GM21423 (cell line): ENCODE results near the gene LRRN1.

Experiments
- ATAC-seq: cut with Tn5 transposase; IDR thresholded peaks from one replicate; pipeline ENCODE4 v1.9.1; 2021; ENCODE audit warnings: mild to moderate bottlenecking, moderate library complexity; ENCODE audit not compliant: unreplicated experiment

Gene LRRN1

GRCh38 chr3:3799173-3800079, at the start of gene LRRN1:
LRRN1 (plus strand) TSS chr3:3799431; CDS start chr3:3844642, 45,211 bp downstream.
- peak; percentile 54 for ATAC-seq

DNA sequence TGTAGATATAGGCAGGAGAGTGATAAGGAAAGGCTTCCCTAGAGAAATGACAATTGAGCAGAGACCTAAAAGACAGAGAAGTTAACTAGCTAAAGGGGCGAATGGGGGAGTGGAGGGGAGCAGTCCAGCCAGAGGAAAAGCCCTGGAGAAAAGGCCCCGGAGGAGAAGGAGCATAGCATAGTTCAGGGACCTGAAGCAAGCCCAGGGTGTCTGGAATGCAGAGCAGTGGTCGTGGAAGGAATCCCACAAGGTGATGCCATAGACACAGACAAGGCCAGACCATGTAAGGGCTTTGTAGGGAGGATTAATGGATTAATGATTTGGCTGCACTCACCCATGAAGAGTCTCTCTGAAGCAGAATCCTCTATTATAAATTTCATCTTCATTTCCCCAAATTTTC, 45.8 kb upstream of the LRRN1 start:
- no peak for ATAC-seq

DNA sequence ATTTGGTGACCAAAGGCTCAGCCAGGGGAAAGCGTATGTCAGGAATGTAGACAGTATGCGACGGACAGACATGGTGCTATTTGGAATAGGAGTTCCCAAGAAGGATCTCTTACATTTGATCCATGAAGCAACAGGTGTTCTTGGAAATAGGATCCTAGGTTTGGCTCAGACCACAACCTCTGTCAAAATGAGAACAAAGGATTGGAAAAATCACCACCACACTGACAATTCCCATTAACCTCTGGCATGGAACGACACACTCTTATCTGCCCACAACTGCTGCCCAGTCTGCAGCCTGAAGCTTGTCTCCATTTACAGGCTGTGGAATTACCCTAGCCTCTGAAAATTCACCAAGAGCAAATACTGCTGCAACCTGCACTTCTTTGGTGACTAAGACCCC, 33.6 kb upstream of the LRRN1 start:
- ATAC-seq, result no peak

DNA sequence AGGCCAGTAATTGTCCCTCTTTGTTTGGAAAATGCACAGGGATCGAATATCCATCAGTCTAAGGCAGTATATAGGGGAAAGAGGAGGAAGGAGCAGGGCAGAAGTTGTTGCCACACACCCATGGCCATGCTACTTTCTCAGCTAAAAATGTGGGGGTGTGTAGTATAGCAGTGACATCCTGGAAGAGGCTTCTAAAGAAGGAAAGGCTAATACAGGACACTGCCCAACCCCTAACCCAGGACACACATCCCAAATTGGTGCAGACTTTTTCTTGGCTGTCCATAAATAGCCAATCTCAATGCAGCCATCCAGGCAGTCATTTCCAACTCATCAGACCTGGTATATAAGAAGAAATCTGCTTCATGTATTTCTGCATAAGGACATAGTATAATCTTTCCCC, 33.1 kb upstream of the LRRN1 start:
- no peak for ATAC-seq

GRCh38 chr3:3771094-3771493, 28.1 kb upstream of the LRRN1 start:
- no peak for ATAC-seq

- ATAC-seq, result no peak
Observed at GRCh38 chr3:3771567-3771966, 27.7 kb upstream of the LRRN1 start.

- no peak for ATAC-seq
Observed at GRCh38 chr3:3772338-3772737, 26.9 kb upstream of the LRRN1 start.

- ATAC-seq, result no peak
Observed at GRCh38 chr3:3772920-3773319, 26.3 kb upstream of the LRRN1 start.

- no peak for ATAC-seq
Observed at GRCh38 chr3:3776607-3777006, 22.6 kb upstream of the LRRN1 start.

- ATAC-seq, result no peak
Observed at GRCh38 chr3:3778216-3778615, 21.0 kb upstream of the LRRN1 start.

- ATAC-seq, result no peak
Observed at GRCh38 chr3:3778641-3779270, 20.5 kb upstream of the LRRN1 start.

GRCh38 chr3:3782457-3782856, 16.8 kb upstream of the LRRN1 start:
- ATAC-seq, result no peak

GRCh38 chr3:3783210-3783609, 16.0 kb upstream of the LRRN1 start:
- ATAC-seq, result no peak

GRCh38 chr3:3783696-3784095, 15.5 kb upstream of the LRRN1 start:
- no peak for ATAC-seq

DNA sequence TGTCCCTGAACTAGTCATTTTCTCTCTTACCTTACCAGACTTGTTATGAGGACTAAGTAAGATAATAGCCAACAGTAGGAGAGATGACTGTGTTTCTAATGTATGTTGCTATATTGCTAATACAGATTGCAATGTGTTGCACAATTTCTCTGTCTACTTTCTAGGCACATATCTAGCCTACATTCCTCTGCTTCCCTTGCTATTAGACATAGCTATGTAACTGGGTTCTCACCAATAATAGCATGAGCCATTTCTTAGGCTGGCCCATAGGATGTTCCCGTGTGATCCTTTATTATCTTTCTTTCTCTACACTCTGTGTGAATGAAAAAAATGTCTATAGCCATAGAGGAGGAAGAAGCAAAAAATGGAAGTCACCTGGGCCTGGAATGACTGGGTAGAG, 6.8 kb upstream of the LRRN1 start:
- no peak for ATAC-seq

DNA sequence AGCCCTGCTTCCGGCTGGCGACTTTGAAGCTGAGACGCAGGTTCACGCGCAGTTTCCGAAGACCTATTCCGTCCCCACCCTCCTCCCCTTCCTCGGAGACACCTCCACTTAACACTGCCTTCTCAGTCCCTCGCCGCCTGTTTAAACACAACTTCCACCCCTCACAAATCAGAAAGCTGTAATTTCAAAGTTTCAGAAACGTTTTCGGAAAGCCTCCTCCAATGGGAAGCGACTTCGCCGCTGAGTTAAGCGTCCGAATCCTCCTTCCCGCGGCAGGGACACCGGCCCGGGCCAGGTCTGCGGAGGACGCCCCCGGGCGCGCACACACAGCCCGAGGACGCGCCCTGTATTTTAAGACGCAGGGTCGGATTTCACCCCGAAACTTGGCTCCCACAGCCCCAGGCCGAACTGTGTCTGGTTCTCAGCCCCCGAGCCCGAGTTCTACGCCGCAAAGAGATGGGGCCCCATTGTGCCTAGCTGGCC, 559 bp upstream of the LRRN1 start:
- peak; percentile 36 for ATAC-seq

- no peak for ATAC-seq
Observed at GRCh38 chr3:3800080-3800455, 837 bp downstream of the LRRN1 start.

DNA sequence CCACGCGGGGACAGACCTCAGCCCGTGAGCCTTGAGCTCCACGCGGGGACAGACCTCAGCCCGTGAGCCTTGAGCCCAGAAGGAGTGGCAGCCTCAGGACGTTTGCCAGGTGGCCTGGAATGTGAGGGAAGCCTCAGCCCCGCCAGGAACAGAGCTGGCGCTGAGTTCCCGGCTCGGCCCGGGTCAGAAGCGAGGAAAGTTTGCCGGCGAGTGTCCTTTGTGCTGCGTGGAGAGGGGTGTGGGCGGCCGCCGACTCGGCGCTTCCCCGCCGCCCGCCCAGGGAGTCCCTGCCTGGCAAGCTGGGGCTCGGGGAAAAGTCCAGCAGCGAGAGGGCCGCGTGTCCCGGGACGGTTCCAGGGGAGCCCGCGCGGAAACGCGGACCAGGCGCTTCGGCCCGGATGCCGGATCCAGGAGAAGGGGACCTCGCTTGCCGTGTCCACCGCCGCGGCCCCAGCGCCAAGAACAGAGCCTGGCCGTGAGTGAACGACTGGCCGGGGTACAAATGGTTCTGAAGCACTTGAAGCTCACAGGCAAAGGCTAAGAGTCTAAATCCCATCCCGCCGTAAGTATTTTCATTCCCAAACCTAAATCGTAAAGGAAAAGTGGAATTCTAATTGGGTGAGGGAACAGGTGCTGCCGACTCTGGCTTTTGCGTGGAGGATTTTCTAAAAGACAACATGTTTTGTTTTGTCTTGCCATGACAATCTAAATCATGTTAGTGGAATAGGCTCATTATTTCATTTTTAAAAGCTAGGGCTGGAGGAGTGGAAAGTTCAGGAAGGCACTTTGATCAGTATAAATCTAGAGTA, 1.7 kb downstream of the LRRN1 start:
- ATAC-seq, result no peak

DNA sequence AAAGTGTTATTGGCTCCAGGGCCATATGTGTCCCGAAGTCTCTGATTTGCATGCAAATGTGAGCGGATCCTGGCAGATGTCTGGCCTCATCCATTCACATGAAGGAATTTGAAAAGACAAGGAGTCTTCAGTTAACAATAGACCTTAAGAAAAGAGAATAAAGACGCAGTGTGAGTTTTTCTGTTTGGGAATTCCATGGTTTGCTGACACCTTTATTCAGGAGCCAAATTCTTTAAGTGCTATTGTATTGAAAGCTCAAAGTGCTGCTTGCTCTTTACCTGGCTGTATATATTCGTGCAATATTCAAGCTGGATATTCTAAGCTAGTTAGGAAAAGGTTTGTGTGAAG, 2.2 kb downstream of the LRRN1 start:
- ATAC-seq, result no peak

- ATAC-seq, result no peak
Observed at GRCh38 chr3:3802046-3802445, 2.8 kb downstream of the LRRN1 start.

DNA sequence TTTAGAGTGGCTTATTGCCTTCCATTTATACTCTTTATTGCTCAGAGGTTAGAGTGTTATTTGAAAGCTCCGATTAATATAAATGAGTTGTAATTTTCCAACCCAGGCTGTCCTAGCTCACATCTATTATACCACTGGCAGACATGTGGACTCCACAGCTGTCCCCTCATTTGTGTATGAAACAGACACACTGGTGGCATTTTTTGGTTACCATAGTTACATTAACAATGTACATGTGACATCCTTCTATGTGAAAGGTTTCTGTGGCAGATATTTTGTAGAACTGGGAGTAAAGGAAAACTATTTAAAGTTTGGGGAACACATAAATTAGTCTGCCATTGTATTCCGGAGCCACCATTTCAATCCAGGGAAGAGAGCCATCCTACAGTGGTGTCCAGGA, 5.3 kb downstream of the LRRN1 start:
- no peak for ATAC-seq

DNA sequence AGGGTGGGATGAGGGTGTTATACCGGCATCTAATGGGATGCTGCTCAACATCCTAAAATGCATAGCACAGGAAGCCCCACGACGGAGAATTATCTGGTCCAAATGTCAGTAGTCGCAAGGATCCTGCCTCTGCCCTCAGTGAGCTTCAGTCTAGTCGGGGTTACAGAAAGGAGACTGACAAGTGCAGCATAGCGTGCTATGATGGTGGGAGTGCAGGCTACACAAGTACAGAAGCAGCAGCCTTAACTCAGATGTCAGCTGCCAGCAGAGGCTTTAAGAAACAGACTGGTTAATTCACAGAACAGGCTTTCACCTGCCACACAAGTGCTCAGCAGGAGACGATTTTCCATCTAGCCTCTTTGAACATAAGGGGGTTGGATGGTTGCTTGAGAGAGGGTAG, 6.9 kb downstream of the LRRN1 start:
- no peak for ATAC-seq
